ENCODE data around the gene WFS1.

DNA sequence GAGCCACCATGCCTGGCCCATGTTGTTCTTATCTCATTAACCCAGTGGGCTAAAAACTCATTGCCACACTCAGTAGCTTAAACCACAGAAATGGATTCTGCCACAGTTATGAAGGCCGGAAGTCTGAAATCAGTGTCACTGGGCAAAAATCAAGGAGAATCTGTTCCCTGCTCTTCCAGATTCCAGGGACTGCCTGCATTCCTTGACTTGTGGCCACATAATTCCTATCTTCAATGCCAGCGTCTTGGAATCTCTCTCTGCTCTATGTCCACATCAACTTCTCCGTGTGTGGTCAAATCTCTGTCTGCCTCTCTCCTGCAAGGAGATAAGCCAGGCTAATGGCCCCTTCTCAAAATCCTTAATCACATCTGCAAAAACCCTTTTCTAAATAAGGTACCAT is 4.1 kb upstream of the WFS1 start:
- TF ChIP-seq CTCF (IDR thresholded peaks at IDR 0.05; ENCODE audit: insufficient read depth, low read length, poor library complexity, severe bottlenecking) = no peak
- TF ChIP-seq EZH2phosphoT487 (conservative IDR thresholded peaks at IDR 0.05; ENCODE audit: low read length) = no peak
